ENCODE results near the gene SUMO3.
A peak's percentile ranks its signal among the peaks of the same experiment; 100 is the strongest.

Gene SUMO3

DNA sequence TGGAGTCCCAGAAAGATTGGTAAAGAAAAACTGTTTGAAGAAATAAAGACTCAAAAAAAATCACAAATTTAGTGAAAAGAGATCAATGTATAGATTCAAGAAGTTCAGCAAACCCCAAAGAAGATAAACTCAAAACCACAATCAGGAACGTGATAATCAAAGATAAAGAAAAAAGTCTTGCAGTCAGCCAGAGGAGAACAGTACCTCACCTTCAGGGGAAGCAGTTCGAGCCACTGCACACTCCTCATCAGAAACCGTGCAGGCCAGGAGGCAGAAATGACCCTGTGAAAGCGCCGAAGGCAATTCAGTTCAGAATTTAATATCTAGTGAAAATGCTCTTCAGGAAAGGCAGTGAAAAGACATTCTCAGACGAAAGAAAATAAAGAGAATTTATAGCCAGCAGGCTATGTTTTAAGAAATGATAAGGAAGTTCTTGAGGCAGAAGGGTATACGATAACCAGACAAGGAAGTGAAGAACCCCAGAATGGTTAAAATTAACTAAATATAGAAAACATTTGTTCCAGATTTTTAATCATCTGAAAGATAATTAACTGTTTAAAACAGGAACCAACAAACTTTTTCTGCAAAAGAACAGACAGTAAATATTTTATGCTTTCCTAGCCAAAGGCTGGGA, 13.5 kb upstream of the SUMO3 start:
- no peak for DNase-seq (ENCODE audit: low read depth in 1 of 2, low spot score in 1 of 2)

DNA sequence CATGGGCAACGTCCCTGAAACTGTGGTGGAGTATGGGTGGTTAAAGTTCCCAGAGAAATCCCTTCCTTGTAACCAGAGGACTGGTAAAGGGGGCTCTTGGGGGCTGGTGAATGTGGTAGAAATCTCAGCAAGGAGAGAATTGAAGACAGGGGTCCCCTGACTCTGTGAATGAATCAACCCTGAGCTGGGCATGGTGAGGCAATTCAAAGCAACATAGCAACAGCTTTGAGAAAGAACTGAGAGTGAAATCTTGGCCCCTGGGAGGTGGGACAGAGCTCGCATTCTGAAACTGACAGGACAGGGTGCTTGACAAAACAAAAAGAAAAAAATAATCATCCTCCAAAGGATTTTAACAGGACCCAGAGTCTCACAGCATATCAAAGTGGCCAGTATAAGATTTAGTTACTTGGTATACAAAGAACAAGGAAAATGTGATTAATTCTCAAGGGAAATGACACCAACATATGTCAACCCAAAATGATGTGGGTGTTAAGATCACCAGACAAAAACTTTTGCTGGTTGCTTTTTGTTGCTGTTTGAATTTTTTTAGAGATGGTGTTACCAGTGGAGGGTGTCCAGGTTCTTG, 11.7 kb upstream of the SUMO3 start:
- DNase-seq (ENCODE audit: low read depth in 1 of 2, low spot score in 1 of 2), result no peak

- no peak for DNase-seq (ENCODE audit: low read depth in 1 of 2, low spot score in 1 of 2)
Observed at GRCh38 chr21:44828362-44829056, 10.6 kb upstream of the SUMO3 start.

GRCh38 chr21:44823179-44823660, 5.4 kb upstream of the SUMO3 start:
- DNase-seq (ENCODE audit: low read depth in 1 of 2, low spot score in 1 of 2), result no peak

- DNase-seq (ENCODE audit: low read depth in 1 of 2, low spot score in 1 of 2), result no peak
Observed at GRCh38 chr21:44822484-44823178, 4.8 kb upstream of the SUMO3 start.

- DNase-seq (ENCODE audit: low read depth in 1 of 2, low spot score in 1 of 2), result no peak
Observed at GRCh38 chr21:44820851-44821250, 3.0 kb upstream of the SUMO3 start.

GRCh38 chr21:44819283-44820243, 1.7 kb upstream of the SUMO3 start:
- no peak for DNase-seq (ENCODE audit: low read depth in 1 of 2, low spot score in 1 of 2)

- DNase-seq (ENCODE audit: low read depth in 1 of 2, low spot score in 1 of 2), result no peak
Observed at GRCh38 chr21:44818640-44819011, 764 bp upstream of the SUMO3 start.

GRCh38 chr21:44817506-44817880, 369 bp downstream of the SUMO3 start:
- peak; percentile 89 to 90 for DNase-seq (ENCODE audit: low read depth in 1 of 2, low spot score in 1 of 2)

- no peak for DNase-seq (ENCODE audit: low read depth in 1 of 2, low spot score in 1 of 2)
Observed at GRCh38 chr21:44816761-44817505, 929 bp downstream of the SUMO3 start.

GRCh38 chr21:44815852-44816628, 1.8 kb downstream of the SUMO3 start:
- DNase-seq (ENCODE audit: low read depth in 1 of 2, low spot score in 1 of 2), result no peak

GRCh38 chr21:44815225-44815624, 2.6 kb downstream of the SUMO3 start:
- no peak for DNase-seq (ENCODE audit: low read depth in 1 of 2, low spot score in 1 of 2)

GRCh38 chr21:44814498-44815023, 3.3 kb downstream of the SUMO3 start:
- DNase-seq (ENCODE audit: low read depth in 1 of 2, low spot score in 1 of 2), result no peak

- no peak for DNase-seq (ENCODE audit: low read depth in 1 of 2, low spot score in 1 of 2)
Observed at GRCh38 chr21:44813727-44814126, 4.1 kb downstream of the SUMO3 start.

GRCh38 chr21:44813149-44813548, 4.7 kb downstream of the SUMO3 start:
- no peak for DNase-seq (ENCODE audit: low read depth in 1 of 2, low spot score in 1 of 2)

GRCh38 chr21:44812640-44813039, 5.2 kb downstream of the SUMO3 start:
- DNase-seq (ENCODE audit: low read depth in 1 of 2, low spot score in 1 of 2), result no peak

DNA sequence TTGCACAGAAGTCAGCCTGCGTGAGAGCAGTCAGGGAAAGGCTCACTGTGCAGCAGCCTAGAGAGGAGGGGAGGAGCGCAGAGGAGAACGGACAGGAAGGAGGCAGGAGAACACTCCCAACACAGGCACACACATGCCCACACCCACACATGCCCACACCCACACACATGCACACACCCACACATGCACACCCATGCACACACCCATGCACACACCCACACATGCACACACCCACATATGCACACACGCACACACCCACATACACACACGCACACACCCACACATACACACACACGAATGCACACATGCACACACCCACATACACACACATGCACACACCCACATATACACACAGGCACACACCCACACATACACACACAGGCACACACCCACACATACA, 7.1 kb downstream of the SUMO3 start:
- DNase-seq (ENCODE audit: low read depth in 1 of 2, low spot score in 1 of 2), result no peak

DNA sequence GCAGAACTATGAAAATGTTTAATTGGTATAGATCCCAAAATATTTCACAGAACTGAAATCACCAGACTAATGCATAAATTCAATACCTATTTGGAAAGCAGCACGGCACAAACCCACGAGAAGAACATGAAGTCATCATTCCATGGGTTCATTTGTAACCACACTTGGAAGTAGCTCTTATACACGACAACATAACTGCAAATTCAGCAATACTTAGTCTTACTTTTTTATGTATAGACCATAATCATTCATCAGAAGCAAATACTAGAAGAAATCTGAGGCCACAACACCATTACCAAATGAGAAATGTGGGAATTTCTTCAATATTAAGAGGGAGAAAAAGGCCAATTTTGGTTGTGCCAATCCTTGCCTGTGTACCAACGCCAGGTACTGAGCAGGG, 12.0 kb downstream of the SUMO3 start:
- no peak for DNase-seq (ENCODE audit: low read depth in 1 of 2, low spot score in 1 of 2)

- no peak for DNase-seq (ENCODE audit: low read depth in 1 of 2, low spot score in 1 of 2)
Observed at GRCh38 chr21:44805226-44805625, 12.6 kb downstream of the SUMO3 start.
